CD4-positive, alpha-beta T cell treated with Interleukin-15 for 4 hours (primary cell): ENCODE results near the gene NIPAL3.
A peak's percentile ranks its signal among the peaks of the same experiment; 100 is the strongest.

ENCODE experiments used
- DNase-seq: peaks from one replicate; pipeline ENCODE4 v3.0.0-alpha.2; 2020; ENCODE audit warnings: low spot score

Gene NIPAL3

DNA sequence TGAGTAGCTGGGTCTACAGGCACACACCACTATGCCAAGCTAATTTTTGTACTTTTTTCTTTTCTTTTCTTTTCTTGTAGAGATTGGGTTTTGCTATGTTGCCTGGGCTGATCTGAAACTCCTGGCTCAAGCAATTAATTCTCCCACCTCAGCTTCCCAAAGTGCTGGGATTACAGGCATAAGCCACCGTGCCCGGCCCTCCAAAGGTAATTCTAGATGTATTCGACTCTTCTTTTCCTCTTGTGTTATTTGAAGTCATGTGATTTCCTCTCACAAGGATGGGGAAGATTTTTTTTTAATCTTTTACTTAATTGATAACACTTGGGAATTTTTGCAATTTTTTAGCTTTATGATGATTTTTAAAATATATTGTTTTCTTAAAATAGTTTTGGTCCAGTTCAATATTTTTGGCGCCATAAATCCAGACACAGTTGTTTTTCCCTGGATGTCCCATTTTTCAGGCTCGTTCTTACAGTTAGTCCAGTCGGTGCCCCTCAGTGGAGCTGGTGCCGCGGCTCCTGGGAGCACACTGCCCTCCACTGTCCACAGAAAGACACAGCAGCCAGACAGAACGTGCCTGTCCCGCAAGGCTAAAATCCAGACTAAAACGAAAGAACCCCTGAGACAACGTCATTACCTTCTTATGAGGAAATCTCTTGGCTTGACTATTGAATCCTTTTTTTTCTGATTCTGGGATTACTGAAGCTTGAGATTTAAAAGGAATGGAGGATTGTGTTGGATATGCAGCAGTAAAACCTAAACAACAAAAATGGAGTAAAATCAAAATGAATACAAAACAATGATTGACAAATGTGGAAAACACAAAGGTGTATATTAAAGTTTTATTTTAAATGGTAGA is 24.4 kb upstream of the NIPAL3 start:
- DNase-seq, result peak; percentile 75

DNA sequence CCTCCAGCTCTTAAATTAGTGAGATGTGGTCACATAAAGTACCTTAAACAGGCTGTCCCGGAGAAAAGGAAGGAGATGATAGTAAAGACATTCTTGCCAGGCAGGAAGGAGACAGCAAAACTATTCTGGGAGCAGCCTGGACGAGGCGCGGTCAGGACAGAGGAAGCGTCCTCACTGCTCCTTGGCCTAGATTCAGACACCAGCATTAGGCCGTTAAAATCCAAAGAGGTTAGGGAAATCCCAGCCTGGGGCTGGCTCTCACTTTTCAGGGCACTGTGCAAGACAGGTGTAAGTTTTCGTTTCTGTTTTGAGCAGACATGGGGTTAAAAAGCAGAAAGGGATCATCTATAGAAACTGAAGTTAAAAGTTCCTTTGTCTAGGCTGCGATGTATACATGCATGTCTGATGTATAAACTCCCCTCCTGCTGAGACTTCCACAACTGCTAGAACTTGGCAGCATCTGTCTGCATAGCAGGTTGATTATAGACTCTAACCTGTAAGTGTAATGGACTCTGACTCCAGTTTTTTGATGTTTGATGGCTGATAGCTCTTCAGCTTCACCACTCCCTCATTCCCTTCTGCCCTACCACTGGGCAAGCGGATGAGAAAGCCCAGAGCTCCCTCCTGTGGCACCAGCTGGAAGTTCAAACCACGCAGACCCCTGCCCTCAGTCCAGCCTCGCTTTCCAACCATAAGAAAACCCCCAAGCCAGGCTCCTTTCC is 23.6 kb upstream of the NIPAL3 start:
- DNase-seq, result peak; percentile 69

DNA sequence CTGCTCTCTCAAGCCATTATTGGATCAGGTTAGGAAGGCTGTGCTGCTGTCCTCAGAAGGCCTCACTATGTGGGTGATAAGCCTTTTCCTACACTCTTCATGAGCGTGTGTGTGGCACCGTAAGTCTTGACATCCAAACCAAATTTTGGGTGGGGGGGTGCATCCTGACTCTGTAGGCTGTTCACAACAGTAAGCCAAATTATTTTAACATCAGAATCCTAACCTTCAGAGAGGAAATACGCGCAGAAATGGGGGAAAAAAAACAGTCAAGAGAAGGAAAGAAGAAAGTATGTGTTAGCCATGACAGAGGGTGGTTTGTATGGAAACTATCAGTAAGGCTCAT is 23.0 kb upstream of the NIPAL3 start:
- no peak for DNase-seq

DNA sequence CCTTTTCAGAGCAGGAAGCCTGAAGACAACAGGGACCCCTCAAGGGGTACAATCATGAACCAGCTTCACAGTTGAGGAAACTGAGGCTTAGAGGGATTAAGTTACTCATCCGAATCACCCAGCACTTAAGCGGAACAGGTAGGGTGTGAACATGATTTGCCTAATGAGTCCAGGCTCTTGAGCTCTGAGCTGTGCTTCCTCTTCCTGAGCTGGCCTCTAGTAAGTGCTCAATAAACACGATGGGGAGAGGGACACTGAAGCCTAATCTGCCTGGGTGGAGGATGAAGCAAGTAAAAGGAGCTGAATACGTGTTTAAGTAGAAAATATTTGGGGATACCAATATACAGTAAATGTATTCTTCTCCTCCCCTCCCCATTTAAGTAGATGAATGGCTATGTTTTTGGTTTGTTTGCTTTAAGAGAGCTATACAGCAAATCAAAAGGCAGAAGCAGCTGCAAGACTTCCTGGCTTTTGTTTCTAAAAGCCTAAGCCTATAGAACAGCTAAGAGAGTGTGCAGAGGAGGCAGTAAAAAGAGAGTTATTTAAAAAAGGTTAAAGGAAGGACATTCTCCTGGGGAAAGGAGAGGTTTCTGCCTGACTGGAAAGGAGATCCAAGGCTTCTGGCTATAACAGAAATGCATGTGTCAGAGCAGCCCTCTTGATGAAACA is 22.5 kb upstream of the NIPAL3 start:
- DNase-seq, result no peak

DNA sequence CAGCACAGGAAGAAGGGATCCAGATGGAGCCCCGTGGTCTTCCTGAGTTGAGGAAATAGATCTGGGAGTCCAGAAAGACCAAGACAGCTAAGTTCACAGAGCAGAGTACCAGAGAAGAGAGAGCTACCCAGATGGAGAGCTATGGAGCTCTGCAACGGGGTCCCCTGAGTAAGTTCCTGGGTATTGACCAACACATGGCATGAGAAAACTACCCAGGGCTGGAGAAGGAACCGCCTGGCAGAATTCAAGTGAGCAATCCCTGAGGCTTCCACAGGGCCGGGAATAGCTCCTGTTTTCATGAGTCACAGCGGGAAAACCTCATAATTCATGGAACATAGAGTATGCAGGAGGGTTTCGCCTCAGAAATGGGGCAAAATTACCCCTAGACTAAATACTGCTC is 21.7 kb upstream of the NIPAL3 start:
- no peak for DNase-seq

DNA sequence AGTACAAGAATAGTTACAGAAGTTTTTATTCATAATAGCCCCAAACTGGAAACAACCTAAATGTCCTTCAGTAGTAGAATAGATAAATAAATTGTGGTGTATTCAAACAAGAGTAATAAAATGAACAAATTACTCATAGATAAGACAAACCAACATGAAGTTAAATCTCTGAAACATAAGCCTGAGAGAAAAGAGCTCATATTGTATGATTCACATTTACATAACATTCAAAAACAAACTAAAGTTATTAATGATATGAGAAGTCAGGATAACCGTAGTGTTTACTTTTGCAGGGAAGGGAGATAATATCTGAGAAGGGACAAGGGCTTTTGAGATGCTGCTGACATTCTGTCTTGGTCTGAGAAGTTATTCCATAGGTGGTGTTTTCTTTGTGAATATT is 15.5 kb upstream of the NIPAL3 start:
- DNase-seq, result no peak

DNA sequence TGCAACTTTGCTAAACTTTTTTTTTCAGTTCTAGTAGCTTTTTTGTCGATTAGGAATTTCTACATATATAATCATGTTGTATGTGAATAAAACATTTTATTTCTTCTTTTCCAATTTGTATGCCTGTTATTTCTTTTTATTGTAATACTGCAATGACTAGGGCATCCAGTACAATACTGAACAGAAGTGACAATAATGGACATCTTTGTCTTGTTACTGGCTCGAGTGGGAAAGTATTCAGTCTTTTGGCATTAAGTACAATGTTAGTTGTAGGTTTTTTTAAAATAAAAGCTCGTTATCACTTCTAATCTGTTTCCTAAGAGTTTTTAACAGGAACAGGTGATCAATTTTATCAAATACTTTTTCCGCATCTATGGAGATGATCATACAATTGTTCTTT is 11.8 kb upstream of the NIPAL3 start:
- no peak for DNase-seq

DNA sequence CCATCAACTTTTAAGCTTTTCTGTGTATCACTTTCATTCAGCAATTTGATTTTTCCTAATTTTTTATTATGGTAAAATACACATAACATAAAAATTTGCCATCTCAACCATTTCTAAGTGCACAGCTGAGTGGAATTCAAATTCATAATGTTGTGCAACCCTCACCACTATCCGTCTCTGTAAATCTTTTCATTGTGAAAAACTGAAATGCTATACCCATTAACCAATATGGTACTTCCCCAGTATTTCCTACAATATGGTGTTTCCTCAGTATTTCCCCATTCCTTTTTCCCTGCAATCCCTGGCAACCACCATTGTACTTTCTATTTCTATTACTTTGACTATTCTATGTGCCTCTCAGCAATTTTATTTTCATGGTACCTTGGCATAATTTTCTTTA is 8.8 kb upstream of the NIPAL3 start:
- no peak for DNase-seq

DNA sequence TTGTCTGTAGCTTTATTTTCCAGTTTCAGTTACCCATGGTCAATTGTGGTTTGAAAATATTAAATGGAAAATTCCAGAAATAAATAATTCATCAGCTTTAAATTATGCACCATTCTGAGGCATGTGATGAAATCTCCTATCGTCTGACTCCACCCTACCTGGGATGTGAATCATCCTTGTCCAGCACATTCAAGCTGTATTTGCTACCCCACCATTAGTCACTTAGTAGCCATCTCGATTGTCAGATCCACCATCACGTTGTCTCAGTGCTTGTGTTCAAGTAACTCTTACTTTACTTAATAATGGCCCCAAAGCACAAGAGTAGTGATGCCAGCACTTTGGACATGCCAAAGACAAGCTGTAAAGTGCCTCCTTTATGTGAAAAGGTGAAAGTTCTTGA is 6.1 kb upstream of the NIPAL3 start:
- no peak for DNase-seq

DNA sequence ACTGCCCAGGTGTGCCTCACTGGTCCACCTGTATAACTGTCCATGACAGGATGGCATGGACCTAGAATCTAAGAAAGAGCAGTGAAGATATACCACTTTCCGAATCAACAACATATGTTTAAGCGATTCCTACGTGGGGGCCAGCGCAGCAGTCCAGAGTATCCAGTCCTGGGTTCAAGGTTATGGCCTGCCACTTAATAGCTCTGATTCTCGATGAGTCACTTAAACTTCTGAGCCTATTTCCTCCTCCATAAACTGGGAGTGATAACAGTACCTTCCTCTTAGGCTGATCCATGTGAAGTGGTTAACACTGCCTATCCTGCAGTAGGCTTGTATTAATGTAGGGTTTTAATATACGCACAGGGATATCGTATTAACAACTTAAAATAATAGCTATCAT is 4.9 kb upstream of the NIPAL3 start:
- DNase-seq, result no peak

DNA sequence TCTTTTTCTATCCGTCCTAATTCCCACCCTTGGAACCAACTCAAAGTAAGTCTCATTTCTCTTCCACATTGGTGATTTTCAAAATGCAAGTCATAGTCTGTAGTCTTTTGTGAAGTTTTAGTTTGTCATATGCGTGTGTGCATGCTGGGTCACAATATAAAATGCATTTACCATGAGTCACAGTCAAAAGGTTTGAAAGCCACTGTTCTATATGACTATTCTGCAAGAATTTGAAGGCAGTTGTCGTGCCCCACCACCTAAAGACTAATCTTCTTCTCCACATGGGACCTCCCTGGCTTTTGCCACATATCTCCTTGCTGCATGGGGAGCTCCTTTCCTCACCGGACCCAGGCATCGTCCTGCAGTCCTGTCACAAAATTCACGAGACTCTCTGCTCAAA is 3.6 kb upstream of the NIPAL3 start:
- no peak for DNase-seq

DNA sequence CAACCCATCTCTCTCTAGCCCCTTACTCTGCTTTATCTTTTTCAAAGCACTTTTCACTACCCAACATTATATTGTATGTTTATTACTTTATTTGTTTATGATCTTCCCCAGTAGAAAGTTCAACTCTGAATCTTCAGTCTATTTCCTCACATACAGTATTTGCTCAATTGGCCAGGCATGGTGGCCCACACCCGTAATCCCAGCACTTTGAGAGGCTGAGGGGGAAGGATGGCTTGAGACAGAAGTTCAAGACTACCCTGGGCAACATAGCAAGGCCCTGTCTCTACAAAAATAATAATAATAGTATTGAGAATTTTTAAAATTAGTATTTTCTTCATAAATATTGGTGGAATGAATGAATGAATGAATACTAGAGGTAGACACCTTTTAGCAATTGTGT is 3.2 kb upstream of the NIPAL3 start:
- DNase-seq, result no peak

DNA sequence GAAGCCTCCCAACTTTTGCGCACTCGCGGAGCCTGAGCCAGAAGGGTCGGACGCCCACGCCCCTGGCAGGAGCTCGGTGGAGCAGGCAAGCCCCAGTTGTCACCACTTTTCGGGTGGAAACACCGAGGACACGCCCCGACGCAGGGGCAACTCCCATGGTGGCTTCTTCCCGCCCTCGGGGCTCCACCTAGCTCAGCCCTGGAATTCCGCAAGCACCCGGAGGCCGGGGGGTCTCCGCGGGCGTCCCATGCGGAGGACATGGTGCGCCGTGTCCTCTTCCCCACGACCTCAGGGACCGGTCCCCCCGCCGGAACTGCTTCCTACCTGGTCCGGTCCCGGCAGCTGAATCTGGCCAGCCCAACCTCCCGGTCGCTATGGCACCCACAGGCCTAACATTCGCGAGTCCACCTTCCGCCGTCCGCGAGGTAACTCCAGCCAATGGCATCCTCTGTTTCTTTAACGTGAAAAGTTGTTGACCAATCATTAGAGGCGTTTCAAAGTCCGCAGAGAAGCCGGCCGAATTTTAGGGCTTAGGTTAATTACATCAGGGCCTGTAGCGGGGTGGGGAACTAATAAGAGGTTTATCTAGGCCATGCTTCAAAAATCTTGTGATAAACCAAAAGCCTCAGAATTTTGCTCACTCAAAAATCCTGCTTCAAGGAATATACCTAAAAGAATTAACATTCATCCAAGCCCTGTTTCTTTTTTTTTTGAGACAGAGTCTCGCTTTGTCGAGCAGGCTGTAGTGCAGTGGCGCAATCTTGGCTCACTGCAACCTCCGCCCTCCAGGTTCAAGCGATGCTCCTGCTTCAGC is 2.0 kb upstream of the NIPAL3 start, which contains the start of gene STPG1:
Gene STPG1 (minus strand): TSS at position 433 of the 814 bp plus-strand sequence. CDS start 12,394 bp downstream, outside the sequence.
- DNase-seq, result peak; percentile 90

DNA sequence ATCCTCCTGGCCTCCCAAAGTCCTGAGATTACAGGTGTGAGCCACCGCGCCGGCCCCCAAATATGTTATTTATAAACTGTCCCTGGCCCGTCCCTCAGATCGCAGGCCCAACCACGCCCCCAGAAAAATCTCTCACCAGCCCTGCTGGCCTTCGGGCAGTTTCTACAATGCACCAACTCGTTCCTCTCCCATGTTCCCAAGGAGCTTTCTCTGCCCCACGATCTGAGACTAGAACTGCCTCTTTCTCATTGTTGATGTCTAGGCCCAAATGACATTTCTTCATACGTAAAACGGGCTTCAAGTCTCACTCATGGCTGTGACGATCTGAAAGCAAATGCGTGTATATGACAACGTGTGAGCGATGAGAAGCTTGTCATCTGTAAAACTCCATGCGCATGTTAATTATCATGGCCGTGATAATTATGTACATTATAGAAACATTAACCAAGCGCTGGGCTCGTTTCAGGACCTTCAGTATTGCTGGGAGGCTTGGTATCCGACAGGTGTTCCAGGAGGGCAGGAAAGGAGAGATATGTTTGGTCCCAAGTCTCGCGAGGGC is 748 bp upstream of the NIPAL3 start:
- no peak for DNase-seq

DNA sequence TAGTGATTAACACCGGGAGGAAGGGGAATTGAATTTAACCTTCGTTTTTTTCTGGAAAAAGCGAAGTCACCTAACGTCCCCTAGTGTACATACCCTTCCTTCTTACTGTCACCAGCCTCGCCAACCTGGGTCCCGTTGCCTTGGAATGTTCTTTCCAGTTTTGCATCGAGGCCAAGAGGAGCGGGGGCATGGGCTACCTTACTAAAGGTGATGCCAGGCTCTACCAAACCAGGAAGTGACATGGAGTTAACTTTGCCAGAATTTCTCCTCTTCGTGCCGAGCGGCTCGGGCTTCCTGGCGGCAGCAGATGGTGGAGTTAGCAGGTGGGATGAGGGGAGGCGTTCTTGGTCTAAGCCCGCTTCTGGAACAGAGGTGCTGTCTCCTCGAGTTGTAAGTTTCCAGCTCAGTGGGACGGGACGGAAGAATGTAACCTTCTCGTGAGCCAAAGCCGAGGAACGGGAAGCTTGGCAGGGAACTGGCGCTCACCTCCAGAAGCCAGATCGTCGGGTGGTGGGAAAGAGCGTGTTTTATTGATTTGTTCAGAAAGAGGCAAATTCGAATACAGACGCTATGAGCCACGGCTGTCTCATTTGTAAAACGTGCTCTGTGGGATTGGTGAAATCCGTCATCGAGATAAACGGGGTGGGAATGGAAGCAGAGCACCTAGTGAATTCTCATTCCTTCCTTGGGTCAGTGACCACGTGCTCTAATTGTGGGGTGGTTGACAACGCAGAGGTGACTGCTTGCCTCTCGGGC is 486 bp downstream of the NIPAL3 start:
- no peak for DNase-seq

DNA sequence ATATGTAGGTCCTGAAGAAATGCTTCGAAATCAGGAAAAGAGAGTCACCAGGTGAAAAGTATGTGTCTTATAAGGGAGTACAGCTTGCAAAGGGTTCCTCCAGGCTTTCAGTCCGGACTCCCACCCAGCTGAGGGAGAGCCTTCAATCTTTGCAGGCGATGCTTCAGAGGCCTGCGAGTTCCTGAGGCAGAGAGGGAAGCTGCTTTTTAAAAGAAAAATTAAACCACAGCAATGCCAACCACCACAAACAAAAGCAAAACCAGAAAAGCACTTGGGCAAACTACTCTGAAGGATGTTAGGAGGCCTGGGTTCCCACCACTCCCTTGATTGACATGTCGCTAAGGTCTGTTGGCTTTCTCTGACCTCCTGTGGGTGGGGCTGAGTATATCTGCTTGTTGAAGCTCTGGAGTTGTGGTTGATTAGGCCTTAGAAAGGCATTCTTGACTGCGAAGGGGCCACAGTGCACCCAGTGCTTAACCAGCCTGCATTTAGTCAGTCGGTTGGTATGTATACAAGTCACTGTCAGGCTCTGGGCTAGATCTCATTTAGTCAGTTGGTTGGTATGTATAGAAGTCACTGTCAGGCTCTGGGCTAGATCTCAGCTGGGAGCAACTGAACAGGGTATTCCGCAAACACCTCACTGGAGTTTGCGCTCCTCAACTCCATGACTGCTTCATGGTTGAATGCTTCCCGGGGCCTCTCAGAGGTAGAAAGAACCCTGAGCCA is 1.2 kb downstream of the NIPAL3 start:
- DNase-seq, result peak; percentile 51

DNA sequence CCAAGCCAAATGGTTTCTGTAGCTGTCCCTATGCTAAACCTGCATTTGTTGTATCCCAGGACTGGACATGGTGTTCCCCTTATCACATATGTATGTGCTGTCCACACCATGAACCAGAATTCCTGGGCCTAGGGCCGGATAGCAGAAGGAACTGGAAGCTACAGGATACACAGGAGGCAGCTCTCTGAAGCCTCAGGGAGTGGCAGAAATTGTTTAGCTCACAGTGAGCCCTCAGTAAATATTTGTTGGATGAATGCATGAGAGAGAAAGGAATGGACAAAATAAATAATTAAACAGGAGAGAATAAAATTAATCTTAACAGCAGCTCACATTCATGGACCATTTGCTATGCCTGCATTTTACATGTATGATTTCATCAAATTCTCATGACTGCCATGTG is 2.1 kb downstream of the NIPAL3 start:
- DNase-seq, result no peak

DNA sequence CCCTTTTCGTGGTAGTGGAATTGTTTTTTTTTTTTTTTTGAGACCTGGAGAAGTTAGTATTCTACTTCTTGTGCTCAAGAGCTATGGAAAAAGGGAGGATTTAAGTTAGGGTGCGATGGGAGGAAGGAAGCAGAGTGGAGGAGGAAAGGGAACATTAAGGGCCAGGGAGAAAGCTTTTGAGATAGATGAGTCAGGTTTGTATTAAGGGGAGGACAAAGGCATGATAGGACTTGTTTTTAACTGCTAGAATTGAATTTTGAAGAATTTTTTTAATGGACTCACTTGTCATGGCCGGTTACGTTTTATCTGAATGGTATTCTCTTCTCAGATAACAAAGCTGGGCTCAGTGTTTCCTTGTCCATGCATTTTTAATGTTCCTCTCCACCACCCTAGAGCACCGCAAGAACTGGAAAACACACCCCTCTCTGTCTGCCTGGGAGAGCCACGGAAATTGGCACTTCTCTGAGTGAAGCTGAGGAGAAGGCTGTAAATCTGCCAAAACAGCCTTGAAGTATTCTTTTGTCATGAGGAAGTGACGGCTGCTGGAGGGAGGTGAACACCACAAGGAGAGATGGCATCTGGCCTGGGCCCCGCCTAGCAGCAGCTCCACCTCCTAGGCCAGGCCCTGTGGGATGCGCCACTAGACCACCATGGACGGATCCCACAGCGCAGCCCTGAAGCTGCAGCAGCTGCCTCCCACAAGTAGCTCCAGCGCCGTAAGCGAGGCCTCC is 3.5 kb downstream of the NIPAL3 start:
- no peak for DNase-seq

DNA sequence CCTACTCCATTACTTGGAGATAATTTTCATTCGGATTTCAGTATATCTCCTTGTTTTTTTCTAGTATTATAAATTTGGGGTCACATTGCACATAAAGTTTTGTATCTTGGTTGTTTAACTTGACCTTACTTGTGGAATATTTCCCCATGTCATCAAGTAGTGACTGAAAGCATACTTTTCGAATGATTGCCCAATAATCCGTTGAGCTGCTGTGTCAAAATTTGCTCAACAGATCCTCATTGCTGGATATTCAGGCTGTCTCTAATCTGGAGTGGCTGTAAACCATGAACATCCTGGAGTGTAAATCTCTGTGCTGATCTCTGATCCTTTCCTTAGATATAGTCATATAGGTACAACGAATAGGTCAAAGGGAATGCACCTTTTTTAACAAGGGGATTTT is 4.9 kb downstream of the NIPAL3 start:
- no peak for DNase-seq

DNA sequence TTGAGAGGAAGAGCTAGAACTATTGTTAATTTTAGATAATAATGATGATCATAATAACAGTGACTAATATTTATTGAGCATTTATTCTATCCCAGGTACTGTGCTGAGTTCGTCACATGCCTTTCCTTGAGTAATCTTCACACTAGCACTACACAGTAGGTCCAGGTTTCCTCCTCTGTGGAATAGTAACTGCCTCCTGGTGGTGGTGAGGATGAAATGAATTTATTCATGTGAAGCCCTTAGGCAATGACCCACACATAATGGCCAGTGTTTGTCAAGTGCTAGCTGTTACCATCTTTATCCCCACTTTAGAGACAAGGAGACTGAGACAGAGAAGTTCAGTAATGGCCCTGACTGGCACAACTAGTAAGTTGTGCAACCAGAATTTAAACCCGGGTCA is 5.9 kb downstream of the NIPAL3 start:
- no peak for DNase-seq
